GM23338 (cell line): Measurements from ENCODE around the gene SLBP. TPM values are rescaled to one million over a fixed set of nuclear protein-coding genes. Genes with fewer than 3 reads are reported as not detected.

Experiments
- ATAC-seq: fragments of 200-7000 bp; cut with Tn5 transposase; 3 replicates; pipeline ENCODE4 v1.9.1; 2020
- DNase-seq: peaks from one replicate; pipeline ENCODE4 v3.0.0-alpha.2; 2015; ENCODE audit warnings: low spot score
- H2AFZ ChIP-seq: fragments of 200-600 bp; sonication (generic); 2 replicates; pipeline ENCODE4 v1.8.0; 2016; ENCODE audit warnings: antibody characterized with exemption, mild to moderate bottlenecking, moderate library complexity
- H3F3A ChIP-seq: fragments of 200-600 bp; sonication (generic); replicated peaks from 2 replicates; pipeline ENCODE4 v1.8.0; 2017; ENCODE audit warnings: antibody characterized with exemption, mixed run types, low read depth
- H3K27ac ChIP-seq: fragments of 200-600 bp; sonication (generic); 2 replicates; pipeline ENCODE4 v1.6.1; 2016; ENCODE audit warnings: low read depth
- H3K27me3 ChIP-seq: fragments of 200-600 bp; sonication (generic); 2 replicates; pipeline ENCODE4 v1.8.0; 2016; ENCODE audit warnings: mild to moderate bottlenecking, mixed run types, moderate library complexity; ENCODE audit not compliant: insufficient read depth
- H3K36me3 ChIP-seq: fragments of 200-600 bp; sonication (generic); 2 replicates; pipeline ENCODE4 v1.8.0; 2016; ENCODE audit warnings: mild to moderate bottlenecking; ENCODE audit not compliant: insufficient read depth
- H3K4me1 ChIP-seq: fragments of 200-600 bp; sonication (generic); 2 replicates; pipeline ENCODE4 v1.8.0; 2016; ENCODE audit warnings: mild to moderate bottlenecking, moderate library complexity; ENCODE audit not compliant: insufficient read depth
- H3K4me2 ChIP-seq: fragments of 200-600 bp; sonication (generic); 2 replicates; pipeline ENCODE4 v1.7.1; 2017; ENCODE audit warnings: mixed run types
- H3K4me3 ChIP-seq: fragments of 200-600 bp; sonication (generic); 2 replicates; pipeline ENCODE4 v1.6.1; 2016; ENCODE audit warnings: mixed run types
- H3K79me2 ChIP-seq: fragments of 200-600 bp; sonication (generic); replicated peaks from 2 replicates; pipeline ENCODE4 v1.8.0; 2017; ENCODE audit warnings: mild to moderate bottlenecking; ENCODE audit not compliant: insufficient read depth
- H3K9me2 ChIP-seq: fragments of 200-600 bp; sonication (generic); 2 replicates; pipeline ENCODE4 v1.8.0; 2017; ENCODE audit not compliant: insufficient read depth
- H4K20me1 ChIP-seq: fragments of 200-600 bp; sonication (generic); replicated peaks from 2 replicates; pipeline ENCODE4 v1.8.0; 2017; ENCODE audit warnings: mild to moderate bottlenecking; ENCODE audit not compliant: insufficient read depth
- H3K27ac Mint-ChIP-seq: 2 replicates; pipeline ENCODE4 v1.8.0; 2020; ENCODE audit warnings: inconsistent platforms, mild to moderate bottlenecking, moderate library complexity, mixed read lengths
- H3K27me3 Mint-ChIP-seq: 3 replicates; pipeline ENCODE4 v1.8.0; 2022; ENCODE audit warnings: low read depth, mild to moderate bottlenecking, moderate library complexity, mixed read lengths, inconsistent platforms; ENCODE audit not compliant: insufficient read depth, poor library complexity
- H3K36me3 Mint-ChIP-seq: 3 replicates; pipeline ENCODE4 v1.8.0; 2021; ENCODE audit warnings: low read depth, mild to moderate bottlenecking, inconsistent platforms, moderate library complexity, mixed read lengths
- H3K4me1 Mint-ChIP-seq: 3 replicates; pipeline ENCODE4 v1.8.0; 2020; ENCODE audit warnings: mild to moderate bottlenecking, inconsistent platforms, mixed read lengths
- H3K4me3 Mint-ChIP-seq: 3 replicates; pipeline ENCODE4 v1.8.0; 2021; ENCODE audit warnings: moderate library complexity, mild to moderate bottlenecking, inconsistent platforms, mixed read lengths
- H3K9me3 Mint-ChIP-seq: 3 replicates; pipeline ENCODE4 v1.8.0; 2020; ENCODE audit warnings: moderate library complexity, mild to moderate bottlenecking, inconsistent platforms, mixed read lengths
- ETS1 ChIP-seq: IDR thresholded peaks from 2 replicates; pipeline ENCODE4 v1.6.1; 2016; ENCODE audit warnings: antibody characterized with exemption
- JUNB ChIP-seq: IDR thresholded peaks from one replicate; pipeline ENCODE4 v1.6.1; 2016; ENCODE audit warnings: antibody characterized with exemption; ENCODE audit not compliant: unreplicated experiment
- POLR2AphosphoS5 ChIP-seq: IDR thresholded peaks from 2 replicates; pipeline ENCODE4 v1.6.1; 2016; ENCODE audit warnings: antibody characterized with exemption, low read depth
- STAT1 ChIP-seq: IDR thresholded peaks from one replicate; pipeline ENCODE4 v1.6.1; 2016; ENCODE audit warnings: antibody characterized with exemption; ENCODE audit not compliant: unreplicated experiment
- ZNF331 ChIP-seq: fragments of 250-450 bp; sonication (Bioruptor Pico); IDR thresholded peaks from 2 replicates; pipeline ENCODE4 v1.5.0; 2020; ENCODE audit warnings: low read depth, mild to moderate bottlenecking, moderate library complexity
- ZNF462 ChIP-seq: fragments of 250-450 bp; sonication (Bioruptor Pico); IDR thresholded peaks from 2 replicates; pipeline ENCODE4 v1.5.0; 2020; ENCODE audit warnings: mild to moderate bottlenecking, moderate library complexity
- polyA plus RNA-seq: library from polyadenylated mRNA; unstranded; fragments of >200 nt; fragmentation: Nextera tagmentation; extraction: Ambion mirVana; gene quantifications from 2 replicates; pipeline ENCODE4 v1.2.1, GENCODE V29; 2016
- total RNA-seq: library from RNA; depleted of rRNA; stranded (reverse); fragments of >200 nt; shearing (Covaris generic); gene quantifications from 2 replicates; pipeline ENCODE4 v1.2.3, GENCODE V29; 2014

Gene SLBP
- total and polyA plus RNA-seq, 2 experiments from 2014 or later = 54.4 to 58.6 TPM

GRCh38 chr4:1736812-1737211, 24.7 kb upstream of the SLBP start (continued):
- TF ChIP-seq STAT1 = no peak
- TF ChIP-seq ETS1 = no peak
- no peak for TF ChIP-seq JUNB
- no peak for TF ChIP-seq POLR2AphosphoS5
- no peak for TF ChIP-seq ZNF462 (CRISPR knock-in tag)

GRCh38 chr4:1735215-1735614, 23.1 kb upstream of the SLBP start:
- ATAC-seq (no peak), DNase-seq (no peak)
- peaks cover 31% of the 10 kb centered on the region for H3K9me3 Mint-ChIP-seq
- no peak overlapping the region for H3K4me3 Mint-ChIP-seq
- H3K36me3 Mint-ChIP-seq = peaks cover 96% of the 10 kb centered on the region
- Histone ChIP-seq H3K4me2 (no peak overlapping the region), H3K27me3 (no peaks in the 10 kb centered on the region), H3K27ac (no peak overlapping the region), H3K79me2 (peaks cover 28% of the 10 kb centered on the region), H4K20me1 (peaks cover 7% of the 10 kb centered on the region; the same call in 1 of the 2 replicates), H3K4me1 (no peaks in the 10 kb centered on the region), H3K36me3 (peaks cover 73% of the 10 kb centered on the region), H3F3A (0 out of 2 replicates have a peak, but pooled peaks cover 5% of the 10 kb centered on the region), H3K9me2 (no peaks in the 10 kb centered on the region), H3K4me3 (no peak overlapping the region), H2AFZ (no peak overlapping the region)
- H3K27ac Mint-ChIP-seq = no peak overlapping the region
- H3K27me3 Mint-ChIP-seq = peaks cover 25% of the 10 kb centered on the region
- no peaks in the 10 kb centered on the region for H3K4me1 Mint-ChIP-seq
- TF ChIP-seq ZNF331 (CRISPR knock-in tag) (no peak), ZNF462 (CRISPR knock-in tag) (no peak)
